GM10266 (cell line): Measurements from ENCODE around the gene PHF19.

Experiments used
- DNase-seq: peaks from one replicate; pipeline ENCODE4 v3.0.0; 2012; ENCODE audit errors: extremely low spot score
- CTCF ChIP-seq: IDR thresholded peaks from 2 replicates; pipeline ENCODE4 v1.5.1; 2012; ENCODE audit warnings: mild to moderate bottlenecking, low read depth; ENCODE audit not compliant: control insufficient read depth, insufficient read depth; ENCODE audit errors: missing control alignments

Gene PHF19

GRCh38 chr9:120916588-120916987 is 39.6 kb upstream of the PHF19 start:
- TF ChIP-seq CTCF: no peak
- no peak for DNase-seq

- no peak for TF ChIP-seq CTCF
- no peak for DNase-seq
These were observed 39.0 kb upstream of the PHF19 start for GRCh38 chr9:120915854-120916470.

- DNase-seq: no peak
- TF ChIP-seq CTCF: no peak
These were observed 38.0 kb upstream of the PHF19 start for GRCh38 chr9:120914953-120915352.

GRCh38 chr9:120914396-120914795 is 37.4 kb upstream of the PHF19 start:
- DNase-seq: no peak
- TF ChIP-seq CTCF: no peak

GRCh38 chr9:120913647-120914264 is 36.8 kb upstream of the PHF19 start:
- TF ChIP-seq CTCF: no peak
- DNase-seq: no peak

- TF ChIP-seq CTCF: no peak
These were observed 36.1 kb upstream of the PHF19 start for GRCh38 chr9:120912958-120913646.

GRCh38 chr9:120911295-120911837 is 34.4 kb upstream of the PHF19 start:
- DNase-seq: no peak
- TF ChIP-seq CTCF: no peak

More at GRCh38 chr9:120912958-120913646, 36.1 kb upstream of the PHF19 start:
- DNase-seq: no peak
